Measurements from ENCODE around the gene CFL1.

The CFL1 gene

GRCh38 chr11:65888163-65888814 lies 30.3 kb upstream of the CFL1 start, which contains the start of gene FIBP:
TSS of gene FIBP (minus strand) at chr11:65888471. CDS start at chr11:65888418, 53 bp downstream.
- peak; percentile 98 for DNase-seq (ENCODE audit: low spot score)
- FAIRE-seq, result peak; percentile 20

GRCh38 chr11:65887723-65888162 lies 29.8 kb upstream of the CFL1 start:
- peak; percentile 30 for DNase-seq (ENCODE audit: low spot score)
- FAIRE-seq, result no peak

GRCh38 chr11:65886826-65887722 lies 29.1 kb upstream of the CFL1 start:
- DNase-seq (ENCODE audit: low spot score), result no peak
- FAIRE-seq, result no peak

- FAIRE-seq (no peak), DNase-seq (ENCODE audit: low spot score) (no peak)
Observed at GRCh38 chr11:65885808-65886536, 28.0 kb upstream of the CFL1 start.

- no peak for FAIRE-seq
- DNase-seq (ENCODE audit: low spot score), result no peak
Observed at GRCh38 chr11:65885231-65885630, 27.3 kb upstream of the CFL1 start.

- peak; percentile 87 for DNase-seq (ENCODE audit: low spot score)
- FAIRE-seq, result peak; percentile 66
Observed at GRCh38 chr11:65884716-65885092, 26.7 kb upstream of the CFL1 start.

- FAIRE-seq (no peak), DNase-seq (ENCODE audit: low spot score) (no peak)
Observed at GRCh38 chr11:65883786-65884715, 26.1 kb upstream of the CFL1 start.

GRCh38 chr11:65883058-65883761 lies 25.2 kb upstream of the CFL1 start:
- DNase-seq (ENCODE audit: low spot score), result no peak
- FAIRE-seq, result no peak

- FAIRE-seq, result peak; percentile 27
- DNase-seq (ENCODE audit: low spot score), result no peak
Observed at GRCh38 chr11:65882120-65883057, 24.4 kb upstream of the CFL1 start.

GRCh38 chr11:65880844-65881421 lies 23.0 kb upstream of the CFL1 start:
- no peak for FAIRE-seq
- no peak for DNase-seq (ENCODE audit: low spot score)

GRCh38 chr11:65880027-65880426 lies 22.0 kb upstream of the CFL1 start:
- FAIRE-seq, result no peak
- no peak for DNase-seq (ENCODE audit: low spot score)

GRCh38 chr11:65879617-65880016 lies 21.6 kb upstream of the CFL1 start, which contains the start of gene CTSW:
TSS of gene CTSW (plus strand) at chr11:65879837. CDS start at chr11:65879855, 18 bp downstream.
- FAIRE-seq (no peak), DNase-seq (ENCODE audit: low spot score) (no peak)

GRCh38 chr11:65873318-65874156 lies 15.6 kb upstream of the CFL1 start:
- DNase-seq (ENCODE audit: low spot score), result peak; percentile 95
- FAIRE-seq, result peak; percentile 98

GRCh38 chr11:65872586-65873317 lies 14.8 kb upstream of the CFL1 start, which contains the start of gene EFEMP2:
TSS of gene EFEMP2 (minus strand) at chr11:65872800. CDS start at chr11:65872354, 446 bp downstream.
- peak; percentile 44 for DNase-seq (ENCODE audit: low spot score)
- FAIRE-seq, result no peak

- DNase-seq (ENCODE audit: low spot score) (peak; percentile 35), FAIRE-seq (no peak)
Observed at GRCh38 chr11:65871811-65872548, 14.0 kb upstream of the CFL1 start.
